ENCODE measurements around the gene TBC1D4.
"Not testable (repeated sequence)": the region's sequence is repeated elsewhere in the genome, so short reads cannot be mapped to it uniquely, and the experiment has no call there.

Gene TBC1D4

GRCh38 chr13:75321084-75321483 is 160.9 kb downstream of the TBC1D4 start:
- no peaks in the 10 kb centered on the region for H3K9me3 ChIP-seq (ENCODE audit: control insufficient read depth, insufficient read depth, low read depth, low read length)
- H3K9ac ChIP-seq (ENCODE audit: low read length), result no peak overlapping the region
- no peaks in the 10 kb centered on the region; the same call in 1 of the 2 replicates for H3K4me1 ChIP-seq (ENCODE audit: control insufficient read depth, insufficient read depth, low read length)
- H3K27ac ChIP-seq (ENCODE audit: low read depth, low read length), result no peak overlapping the region
- H3K36me3 ChIP-seq (ENCODE audit: control insufficient read depth, insufficient read depth, low read length), result peaks cover 4% of the 10 kb centered on the region
- no peak overlapping the region for H3K4me3 ChIP-seq (ENCODE audit: low read depth, low read length)
- H3K27me3 ChIP-seq (ENCODE audit: control insufficient read depth, insufficient read depth, low read length), result no peaks in the 10 kb centered on the region

GRCh38 chr13:75319254-75319653 is 162.7 kb downstream of the TBC1D4 start:
- Histone ChIP-seq H3K9me3 (ENCODE audit: control insufficient read depth, insufficient read depth, low read depth, low read length) (no peaks in the 10 kb centered on the region), H3K36me3 (ENCODE audit: control insufficient read depth, insufficient read depth, low read length) (no peaks in the 10 kb centered on the region), H3K4me3 (ENCODE audit: low read depth, low read length) (no peak overlapping the region), H3K27me3 (ENCODE audit: control insufficient read depth, insufficient read depth, low read length) (no peaks in the 10 kb centered on the region), H3K27ac (ENCODE audit: low read depth, low read length) (no peak overlapping the region), H3K4me1 (ENCODE audit: control insufficient read depth, insufficient read depth, low read length) (no peaks in the 10 kb centered on the region), H3K9ac (ENCODE audit: low read length) (no peak overlapping the region)

- H3K27ac ChIP-seq (ENCODE audit: low read depth, low read length), result no peak overlapping the region
Measured at GRCh38 chr13:75318138-75318833, 163.7 kb downstream of the TBC1D4 start.

GRCh38 chr13:75316427-75316826 is 165.5 kb downstream of the TBC1D4 start:
- Histone ChIP-seq H3K36me3 (ENCODE audit: control insufficient read depth, insufficient read depth, low read length) (no peaks in the 10 kb centered on the region), H3K9ac (ENCODE audit: low read length) (no peak overlapping the region), H3K9me3 (ENCODE audit: control insufficient read depth, insufficient read depth, low read depth, low read length) (no peaks in the 10 kb centered on the region), H3K27ac (ENCODE audit: low read depth, low read length) (no peak overlapping the region), H3K4me3 (ENCODE audit: low read depth, low read length) (no peak overlapping the region), H3K4me1 (ENCODE audit: control insufficient read depth, insufficient read depth, low read length) (no peaks in the 10 kb centered on the region), H3K27me3 (ENCODE audit: control insufficient read depth, insufficient read depth, low read length) (no peaks in the 10 kb centered on the region)

More at GRCh38 chr13:75318138-75318833, 163.7 kb downstream of the TBC1D4 start:
- H3K9ac ChIP-seq (ENCODE audit: low read length), result no peak overlapping the region
- H3K4me1 ChIP-seq (ENCODE audit: control insufficient read depth, insufficient read depth, low read length), result no peaks in the 10 kb centered on the region
- H3K27me3 ChIP-seq (ENCODE audit: control insufficient read depth, insufficient read depth, low read length), result no peaks in the 10 kb centered on the region
- H3K4me3 ChIP-seq (ENCODE audit: low read depth, low read length), result no peak overlapping the region
- H3K36me3 ChIP-seq (ENCODE audit: control insufficient read depth, insufficient read depth, low read length), result no peaks in the 10 kb centered on the region
- no peaks in the 10 kb centered on the region for H3K9me3 ChIP-seq (ENCODE audit: control insufficient read depth, insufficient read depth, low read depth, low read length)

- Histone ChIP-seq H3K27ac (ENCODE audit: low read depth, low read length) (no peak overlapping the region), H3K27me3 (ENCODE audit: control insufficient read depth, insufficient read depth, low read length) (no peaks in the 10 kb centered on the region), H3K9me3 (ENCODE audit: control insufficient read depth, insufficient read depth, low read depth, low read length) (no peaks in the 10 kb centered on the region), H3K4me3 (ENCODE audit: low read depth, low read length) (no peak overlapping the region), H3K9ac (ENCODE audit: low read length) (no peak overlapping the region), H3K36me3 (ENCODE audit: control insufficient read depth, insufficient read depth, low read length) (no peaks in the 10 kb centered on the region; the same call in 1 of the 2 replicates), H3K4me1 (ENCODE audit: control insufficient read depth, insufficient read depth, low read length) (no peaks in the 10 kb centered on the region)
Measured at GRCh38 chr13:75312884-75313520, 169.0 kb downstream of the TBC1D4 start.

- H3K4me3 ChIP-seq (ENCODE audit: low read depth, low read length), result no peak overlapping the region
- H3K27ac ChIP-seq (ENCODE audit: low read depth, low read length), result no peak overlapping the region
- H3K36me3 ChIP-seq (ENCODE audit: control insufficient read depth, insufficient read depth, low read length), result no peaks in the 10 kb centered on the region; the same call in 1 of the 2 replicates
- no peaks in the 10 kb centered on the region for H3K9me3 ChIP-seq (ENCODE audit: control insufficient read depth, insufficient read depth, low read depth, low read length)
- no peaks in the 10 kb centered on the region for H3K27me3 ChIP-seq (ENCODE audit: control insufficient read depth, insufficient read depth, low read length)
- H3K9ac ChIP-seq (ENCODE audit: low read length), result no peak overlapping the region
- no peaks in the 10 kb centered on the region for H3K4me1 ChIP-seq (ENCODE audit: control insufficient read depth, insufficient read depth, low read length)
Measured at GRCh38 chr13:75309981-75310580, 171.9 kb downstream of the TBC1D4 start.

GRCh38 chr13:75308222-75308621 is 173.7 kb downstream of the TBC1D4 start:
- no peaks in the 10 kb centered on the region for H3K27me3 ChIP-seq (ENCODE audit: control insufficient read depth, insufficient read depth, low read length)
- H3K36me3 ChIP-seq (ENCODE audit: control insufficient read depth, insufficient read depth, low read length), result no peaks in the 10 kb centered on the region; the same call in 1 of the 2 replicates
- no peak overlapping the region for H3K9ac ChIP-seq (ENCODE audit: low read length)

GRCh38 chr13:75307370-75307949 is 174.5 kb downstream of the TBC1D4 start:
- Histone ChIP-seq H3K36me3 (ENCODE audit: control insufficient read depth, insufficient read depth, low read length) (no peaks in the 10 kb centered on the region; the same call in 1 of the 2 replicates), H3K4me3 (ENCODE audit: low read depth, low read length) (no peak overlapping the region), H3K4me1 (ENCODE audit: control insufficient read depth, insufficient read depth, low read length) (no peaks in the 10 kb centered on the region), H3K27ac (ENCODE audit: low read depth, low read length) (no peak overlapping the region), H3K27me3 (ENCODE audit: control insufficient read depth, insufficient read depth, low read length) (no peaks in the 10 kb centered on the region), H3K9ac (ENCODE audit: low read length) (no peak overlapping the region), H3K9me3 (ENCODE audit: control insufficient read depth, insufficient read depth, low read depth, low read length) (no peaks in the 10 kb centered on the region)

More at GRCh38 chr13:75308222-75308621, 173.7 kb downstream of the TBC1D4 start:
- H3K27ac ChIP-seq (ENCODE audit: low read depth, low read length), result no peak overlapping the region
- no peak overlapping the region for H3K4me3 ChIP-seq (ENCODE audit: low read depth, low read length)
- H3K4me1 ChIP-seq (ENCODE audit: control insufficient read depth, insufficient read depth, low read length), result no peaks in the 10 kb centered on the region
- no peaks in the 10 kb centered on the region for H3K9me3 ChIP-seq (ENCODE audit: control insufficient read depth, insufficient read depth, low read depth, low read length)

GRCh38 chr13:75306967-75307366 is 175.0 kb downstream of the TBC1D4 start:
- H3K9ac ChIP-seq (ENCODE audit: low read length); H3K27ac ChIP-seq (ENCODE audit: low read depth, low read length); H3K9me3 ChIP-seq (ENCODE audit: control insufficient read depth, insufficient read depth, low read depth, low read length); H3K36me3 ChIP-seq (ENCODE audit: control insufficient read depth, insufficient read depth, low read length); H3K4me1 ChIP-seq (ENCODE audit: control insufficient read depth, insufficient read depth, low read length); H3K27me3 ChIP-seq (ENCODE audit: control insufficient read depth, insufficient read depth, low read length); H3K4me3 ChIP-seq (ENCODE audit: low read depth, low read length): not testable (repeated sequence)

- no peaks in the 10 kb centered on the region for H3K9me3 ChIP-seq (ENCODE audit: control insufficient read depth, insufficient read depth, low read depth, low read length)
- H3K4me3 ChIP-seq (ENCODE audit: low read depth, low read length), result no peak overlapping the region
- no peaks in the 10 kb centered on the region for H3K27me3 ChIP-seq (ENCODE audit: control insufficient read depth, insufficient read depth, low read length)
- H3K9ac ChIP-seq (ENCODE audit: low read length), result no peak overlapping the region
- H3K27ac ChIP-seq (ENCODE audit: low read depth, low read length), result no peak overlapping the region
- H3K4me1 ChIP-seq (ENCODE audit: control insufficient read depth, insufficient read depth, low read length), result no peaks in the 10 kb centered on the region
- no peaks in the 10 kb centered on the region; the same call in 1 of the 2 replicates for H3K36me3 ChIP-seq (ENCODE audit: control insufficient read depth, insufficient read depth, low read length)
Measured at GRCh38 chr13:75305059-75305458, 176.9 kb downstream of the TBC1D4 start.

GRCh38 chr13:75303263-75303662 is 178.7 kb downstream of the TBC1D4 start:
- no peaks in the 10 kb centered on the region for H3K4me1 ChIP-seq (ENCODE audit: control insufficient read depth, insufficient read depth, low read length)
- H3K27ac ChIP-seq (ENCODE audit: low read depth, low read length), result no peak overlapping the region
- no peaks in the 10 kb centered on the region for H3K27me3 ChIP-seq (ENCODE audit: control insufficient read depth, insufficient read depth, low read length)
- no peaks in the 10 kb centered on the region for H3K9me3 ChIP-seq (ENCODE audit: control insufficient read depth, insufficient read depth, low read depth, low read length)
- no peaks in the 10 kb centered on the region for H3K36me3 ChIP-seq (ENCODE audit: control insufficient read depth, insufficient read depth, low read length)
- H3K4me3 ChIP-seq (ENCODE audit: low read depth, low read length), result no peak overlapping the region
- no peak overlapping the region for H3K9ac ChIP-seq (ENCODE audit: low read length)
